Neutrophil (primary cell): Measurements from ENCODE around the gene NDUFC2.

ENCODE experiments used
- H3K27ac ChIP-seq: fragments of 200-600 bp; sonication (generic); 2 replicates; pipeline ENCODE4 v1.5.1; 2016; ENCODE audit warnings: mild to moderate bottlenecking, moderate library complexity
- H3K27me3 ChIP-seq: fragments of 200-600 bp; sonication (generic); 2 replicates; pipeline ENCODE4 v1.6.0; 2016; ENCODE audit warnings: mild to moderate bottlenecking
- H3K36me3 ChIP-seq: fragments of 200-600 bp; sonication (generic); 2 replicates; pipeline ENCODE4 v1.5.1; 2017
- H3K4me1 ChIP-seq, 2 experiments: fragments of 200-600 bp in 1 of 2; sonication (generic) in 1 of 2; 1 replicate in 1 of 2; 2 replicates in 1 of 2; pipeline versions ENCODE4 v1.5.1 to v1.6.1; 2013 to 2016; ENCODE audit warnings: low read depth in 1 of 2, low read length in 1 of 2, mild to moderate bottlenecking in 1 of 2, moderate library complexity in 1 of 2; ENCODE audit not compliant: control insufficient read depth in 1 of 2, insufficient read depth in 1 of 2
- H3K4me3 ChIP-seq, 2 experiments: fragments of 200-600 bp in 1 of 2; sonication (generic) in 1 of 2; 1 replicate in 1 of 2; 2 replicates in 1 of 2; pipeline ENCODE4 v1.5.1; 2013 to 2016; ENCODE audit warnings: low read depth in 1 of 2, low read length in 1 of 2, mild to moderate bottlenecking in 1 of 2, moderate library complexity in 1 of 2
- H3K9me3 ChIP-seq: fragments of 200-600 bp; sonication (generic); 2 replicates; pipeline ENCODE4 v1.5.1; 2016
- TF ChIP-seq, protein P1 (sequence below): fragments of 200-600 bp; sonication (generic); IDR thresholded peaks from 2 replicates; pipeline ENCODE4 v1.5.1; 2016; ENCODE audit warnings: antibody characterized with exemption

The NDUFC2 gene

DNA sequence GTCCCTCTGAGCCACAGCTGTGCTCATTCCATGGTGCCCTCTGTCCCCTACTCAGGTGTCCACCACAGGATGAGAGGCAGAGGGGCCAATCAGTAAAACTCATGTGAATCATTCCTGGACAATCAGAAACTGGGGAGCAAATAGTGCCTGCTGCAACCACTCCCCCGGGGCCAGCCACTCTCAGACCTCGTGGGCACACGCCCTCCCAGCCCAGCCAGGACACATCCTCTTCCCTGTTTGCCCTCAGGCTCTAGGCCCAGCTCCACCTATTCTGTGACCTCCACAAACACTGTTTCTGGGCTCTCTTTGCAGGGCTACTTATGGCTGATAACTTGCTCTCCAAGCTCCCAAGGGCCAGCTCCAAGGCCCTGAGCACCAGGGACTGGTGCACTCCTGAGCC lies 42.6 kb downstream of the NDUFC2 start:
- Histone ChIP-seq H3K27ac (no peak overlapping the region), H3K27me3 (no peaks in the 10 kb centered on the region), H3K36me3 (no peaks in the 10 kb centered on the region), H3K4me1 (peaks cover 0 to 4% of the 10 kb centered on the region in 2 experiments), H3K4me3 (no peak overlapping the region), H3K9me3 (no peaks in the 10 kb centered on the region)
- TF ChIP-seq, protein P1, sequence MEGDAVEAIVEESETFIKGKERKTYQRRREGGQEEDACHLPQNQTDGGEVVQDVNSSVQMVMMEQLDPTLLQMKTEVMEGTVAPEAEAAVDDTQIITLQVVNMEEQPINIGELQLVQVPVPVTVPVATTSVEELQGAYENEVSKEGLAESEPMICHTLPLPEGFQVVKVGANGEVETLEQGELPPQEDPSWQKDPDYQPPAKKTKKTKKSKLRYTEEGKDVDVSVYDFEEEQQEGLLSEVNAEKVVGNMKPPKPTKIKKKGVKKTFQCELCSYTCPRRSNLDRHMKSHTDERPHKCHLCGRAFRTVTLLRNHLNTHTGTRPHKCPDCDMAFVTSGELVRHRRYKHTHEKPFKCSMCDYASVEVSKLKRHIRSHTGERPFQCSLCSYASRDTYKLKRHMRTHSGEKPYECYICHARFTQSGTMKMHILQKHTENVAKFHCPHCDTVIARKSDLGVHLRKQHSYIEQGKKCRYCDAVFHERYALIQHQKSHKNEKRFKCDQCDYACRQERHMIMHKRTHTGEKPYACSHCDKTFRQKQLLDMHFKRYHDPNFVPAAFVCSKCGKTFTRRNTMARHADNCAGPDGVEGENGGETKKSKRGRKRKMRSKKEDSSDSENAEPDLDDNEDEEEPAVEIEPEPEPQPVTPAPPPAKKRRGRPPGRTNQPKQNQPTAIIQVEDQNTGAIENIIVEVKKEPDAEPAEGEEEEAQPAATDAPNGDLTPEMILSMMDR: no peak

DNA sequence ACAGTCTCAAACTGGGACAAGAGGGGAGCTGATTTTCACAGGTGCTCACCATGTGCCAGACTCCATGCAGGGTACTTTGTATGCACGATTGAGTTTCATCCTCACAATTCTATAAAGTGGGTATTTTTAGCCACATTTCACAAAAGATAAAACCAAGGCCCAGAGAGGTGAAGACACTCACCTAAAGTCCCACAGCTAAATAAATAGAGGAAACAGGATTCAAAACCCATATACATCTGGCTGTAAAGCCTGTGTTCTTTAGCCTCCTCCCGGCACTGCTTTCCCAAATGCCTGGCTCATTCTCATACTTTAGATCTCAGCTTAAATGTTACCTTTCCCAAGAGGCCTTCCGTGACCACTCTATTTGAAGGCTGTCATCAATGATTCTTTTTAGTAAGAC lies 43.3 kb downstream of the NDUFC2 start:
- no peak overlapping the region for H3K27ac ChIP-seq
- H3K9me3 ChIP-seq: no peaks in the 10 kb centered on the region
- peaks cover 0 to 4% of the 10 kb centered on the region in 2 experiments for H3K4me1 ChIP-seq
- H3K4me3 ChIP-seq: no peak overlapping the region
- TF ChIP-seq, protein P1: no peak
- no peaks in the 10 kb centered on the region for H3K27me3 ChIP-seq
- no peaks in the 10 kb centered on the region for H3K36me3 ChIP-seq

DNA sequence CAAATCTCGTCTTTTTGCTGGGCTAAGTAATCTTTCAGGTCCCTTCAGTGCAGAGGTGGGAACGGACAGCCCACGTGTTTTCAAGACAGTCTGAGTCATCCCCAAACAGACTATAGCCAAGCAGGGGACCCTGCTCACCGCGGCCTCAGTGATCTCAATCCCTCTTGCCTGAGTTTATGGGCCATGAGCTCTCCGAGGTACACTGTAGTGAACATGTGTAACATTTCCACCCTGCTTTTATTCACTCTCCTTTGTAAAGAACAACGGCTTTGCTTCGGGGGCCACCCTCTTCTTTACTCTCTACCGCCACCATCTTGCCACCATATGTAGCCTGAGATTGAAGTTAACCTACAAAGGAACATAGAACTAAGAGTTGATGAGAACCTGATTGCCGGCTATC lies 45.0 kb downstream of the NDUFC2 start:
- Histone ChIP-seq H3K9me3 (no peaks in the 10 kb centered on the region), H3K4me1 (no peaks in the 10 kb centered on the region), H3K27me3 (peaks cover 3% of the 10 kb centered on the region), H3K27ac (no peak overlapping the region), H3K4me3 (no peak overlapping the region), H3K36me3 (no peaks in the 10 kb centered on the region)
- TF ChIP-seq, protein P1: no peak

DNA sequence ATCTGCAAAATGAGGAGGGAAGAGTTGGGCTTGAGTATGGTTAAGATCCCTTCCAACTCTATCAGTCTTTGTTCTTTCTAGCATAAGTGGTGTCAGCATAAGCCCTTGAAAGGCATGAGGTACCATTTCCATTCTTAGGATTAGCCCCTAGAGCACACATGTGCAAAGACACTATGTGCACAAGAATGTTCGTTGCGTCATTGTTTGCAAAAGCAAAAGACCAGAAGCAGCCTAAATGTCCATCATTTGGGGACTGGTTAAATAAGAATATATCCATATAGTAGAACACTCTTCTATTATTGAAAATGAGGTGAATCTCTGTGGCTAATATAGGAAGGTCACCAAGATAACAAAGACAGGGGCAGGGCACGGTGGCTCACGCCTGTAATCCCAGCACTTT lies 46.6 kb downstream of the NDUFC2 start:
- Histone ChIP-seq H3K36me3 (no peaks in the 10 kb centered on the region), H3K4me3 (no peak overlapping the region), H3K9me3 (no peaks in the 10 kb centered on the region), H3K27me3 (peaks cover 3% of the 10 kb centered on the region), H3K27ac (no peak overlapping the region), H3K4me1 (no peaks in the 10 kb centered on the region)
- TF ChIP-seq, protein P1: no peak

DNA sequence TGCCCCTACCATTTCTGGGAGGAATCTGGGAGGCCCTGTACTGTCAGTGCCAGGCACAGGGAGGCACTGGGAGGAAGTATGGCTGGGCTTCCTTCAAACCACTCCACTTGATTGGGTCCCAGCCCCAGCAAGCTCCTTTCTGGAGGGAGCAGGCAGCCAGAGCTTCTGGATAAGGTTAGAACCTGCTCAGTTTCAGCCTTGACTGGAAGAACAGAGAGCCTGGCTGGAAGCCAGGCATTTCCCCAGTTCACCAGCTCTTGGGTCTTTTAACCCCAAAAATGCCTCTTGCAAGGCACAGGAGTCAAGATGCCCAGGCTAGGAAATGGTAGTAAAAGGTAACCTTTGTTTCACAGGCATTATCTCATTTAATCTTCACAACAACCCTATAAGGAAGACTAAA lies 47.6 kb downstream of the NDUFC2 start:
- H3K9me3 ChIP-seq: no peaks in the 10 kb centered on the region
- no peaks in the 10 kb centered on the region for H3K4me1 ChIP-seq
- TF ChIP-seq, protein P1: no peak

DNA sequence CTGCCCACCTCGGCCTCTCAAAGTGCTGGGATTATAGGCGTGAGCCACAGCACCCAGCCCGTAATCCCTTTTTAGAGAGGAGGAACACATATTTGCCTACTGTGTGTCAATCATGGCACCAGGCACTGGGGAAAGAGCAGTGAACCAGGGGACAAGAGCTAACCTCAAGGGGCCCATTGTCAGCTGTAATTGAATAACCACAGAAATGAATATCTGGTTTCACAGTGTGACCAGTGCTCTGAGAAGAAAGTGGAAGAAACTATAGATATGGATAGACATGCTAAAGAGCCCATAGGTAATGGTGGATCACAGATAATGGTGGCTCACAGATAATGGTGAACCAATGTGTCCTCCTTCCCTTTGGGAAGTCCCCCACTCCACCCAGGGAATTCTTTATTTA lies 48.0 kb downstream of the NDUFC2 start:
- H3K4me3 ChIP-seq: no peak overlapping the region
- no peaks in the 10 kb centered on the region for H3K9me3 ChIP-seq
- no peak overlapping the region for H3K27ac ChIP-seq
- TF ChIP-seq, protein P1: no peak
- peaks cover 3% of the 10 kb centered on the region for H3K27me3 ChIP-seq
- no peaks in the 10 kb centered on the region for H3K4me1 ChIP-seq
- no peaks in the 10 kb centered on the region for H3K36me3 ChIP-seq

More for the DNA sequence above, 47.6 kb downstream of the NDUFC2 start:
- Histone ChIP-seq H3K4me3 (no peak overlapping the region), H3K27me3 (peaks cover 3% of the 10 kb centered on the region), H3K36me3 (no peaks in the 10 kb centered on the region), H3K27ac (no peak overlapping the region)
